ENCODE measurements around the gene OBP2A. TPM values are rescaled to one million over a fixed set of nuclear protein-coding genes. Genes with fewer than 3 reads are reported as not detected.

Gene OBP2A
- total RNA-seq, 1 donor from 2014 or later = not detected

DNA sequence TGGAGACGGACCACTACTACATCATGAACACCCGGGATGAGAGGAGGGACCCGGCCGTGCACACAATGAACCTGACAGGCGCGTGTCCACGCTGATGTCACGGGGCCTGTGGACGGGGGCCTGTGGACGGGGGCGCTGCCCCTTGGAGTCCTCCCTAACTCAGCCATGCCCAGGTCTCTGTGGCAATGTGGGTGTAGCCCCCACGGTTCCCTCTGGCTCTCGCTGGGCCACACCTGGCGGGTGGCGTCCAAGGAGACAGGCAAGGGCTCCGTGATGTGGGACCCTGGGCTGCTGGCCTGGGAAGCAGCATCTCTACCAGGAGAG, 37.7 kb downstream of the OBP2A start:
- no peak for DNase-seq (ENCODE audit: low read depth, low spot score)
- H3K36me3 Mint-ChIP-seq (ENCODE audit: low read depth) = no peaks in the 10 kb centered on the region
- H3K4me1 Mint-ChIP-seq = no peaks in the 10 kb centered on the region
- H3K27me3 Mint-ChIP-seq (ENCODE audit: low read depth) = no peaks in the 10 kb centered on the region
- H3K4me3 Mint-ChIP-seq = no peak overlapping the region
- no peak overlapping the region for H3K27ac Mint-ChIP-seq (ENCODE audit: unreplicated experiment)
- TF ChIP-seq CTCF (conservative IDR thresholded peaks at IDR 0.05) = no peak
- H3K9me3 Mint-ChIP-seq = no peaks in the 10 kb centered on the region

GRCh38 chr9:135584371-135584770, 38.4 kb downstream of the OBP2A start:
- Mint-ChIP-seq H3K9me3 (no peaks in the 10 kb centered on the region), H3K36me3 (ENCODE audit: low read depth) (no peaks in the 10 kb centered on the region), H3K27me3 (ENCODE audit: low read depth) (no peaks in the 10 kb centered on the region), H3K4me3 (no peak overlapping the region), H3K27ac (ENCODE audit: unreplicated experiment) (no peak overlapping the region), H3K4me1 (no peaks in the 10 kb centered on the region)
- no peak for TF ChIP-seq CTCF (conservative IDR thresholded peaks at IDR 0.05)
- DNase-seq (ENCODE audit: low read depth, low spot score) = no peak

DNA sequence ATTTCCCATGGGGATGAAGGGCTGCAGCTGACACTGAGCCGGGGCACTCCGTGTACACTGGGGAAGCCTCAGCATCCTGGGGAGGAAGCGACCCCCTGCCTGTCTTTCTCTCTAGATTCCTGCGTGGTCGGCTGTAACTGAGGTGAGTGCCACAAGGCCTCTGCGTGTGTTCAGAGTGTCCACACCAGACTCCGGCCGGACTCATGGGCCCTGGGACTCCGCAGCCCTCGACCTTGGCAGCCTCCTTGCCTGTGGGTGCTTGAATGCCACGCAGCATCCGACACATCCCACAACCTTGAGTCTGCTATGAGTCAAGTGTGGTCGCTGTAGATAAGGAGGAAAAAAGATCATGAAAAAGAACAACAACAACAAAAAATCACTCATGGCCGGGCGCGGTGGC, 39.0 kb downstream of the OBP2A start:
- no peak for TF ChIP-seq CTCF (conservative IDR thresholded peaks at IDR 0.05)
- no peaks in the 10 kb centered on the region for H3K27me3 Mint-ChIP-seq (ENCODE audit: low read depth)
- no peak overlapping the region for H3K27ac Mint-ChIP-seq (ENCODE audit: unreplicated experiment)
- H3K36me3 Mint-ChIP-seq (ENCODE audit: low read depth) = no peaks in the 10 kb centered on the region
- H3K4me1 Mint-ChIP-seq = no peaks in the 10 kb centered on the region
- no peak overlapping the region for H3K4me3 Mint-ChIP-seq
- DNase-seq (ENCODE audit: low read depth, low spot score) = no peak
- H3K9me3 Mint-ChIP-seq = no peaks in the 10 kb centered on the region

DNA sequence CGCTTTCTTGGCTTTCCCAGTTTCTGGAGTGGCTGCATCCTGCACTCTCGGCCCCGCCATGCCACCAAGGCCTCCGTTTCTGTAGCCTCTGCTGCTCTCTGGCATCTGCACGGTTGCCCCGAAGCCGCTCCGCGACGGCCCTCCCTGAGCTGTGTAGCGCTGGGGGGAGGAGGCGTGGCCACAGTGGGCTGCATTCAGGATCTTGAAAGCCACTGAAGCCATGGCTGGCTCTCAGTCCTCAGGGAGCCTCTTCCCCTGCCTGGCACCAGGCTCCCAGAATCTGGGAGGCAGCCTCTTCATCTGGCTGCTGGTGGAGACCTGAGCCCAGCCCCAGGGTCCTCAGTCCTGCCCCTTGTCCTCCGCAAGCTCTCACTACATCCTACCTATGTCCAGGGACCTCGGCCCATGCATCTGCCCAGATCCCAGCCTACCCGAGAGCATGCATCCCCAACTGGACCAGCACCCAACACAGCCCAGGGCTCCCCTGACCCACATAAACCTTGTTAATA, 40.7 kb downstream of the OBP2A start:
- H3K4me1 Mint-ChIP-seq = no peaks in the 10 kb centered on the region
- no peak for DNase-seq (ENCODE audit: low read depth, low spot score)
- TF ChIP-seq CTCF (conservative IDR thresholded peaks at IDR 0.05) = no peak
- H3K27ac Mint-ChIP-seq (ENCODE audit: unreplicated experiment) = no peak overlapping the region
- H3K36me3 Mint-ChIP-seq (ENCODE audit: low read depth) = no peaks in the 10 kb centered on the region
- H3K27me3 Mint-ChIP-seq (ENCODE audit: low read depth) = no peaks in the 10 kb centered on the region
- no peak overlapping the region for H3K4me3 Mint-ChIP-seq
- no peaks in the 10 kb centered on the region for H3K9me3 Mint-ChIP-seq

- Mint-ChIP-seq H3K9me3 (no peaks in the 10 kb centered on the region), H3K27ac (ENCODE audit: unreplicated experiment) (no peak overlapping the region), H3K4me3 (no peak overlapping the region), H3K36me3 (ENCODE audit: low read depth) (no peaks in the 10 kb centered on the region), H3K4me1 (no peaks in the 10 kb centered on the region), H3K27me3 (ENCODE audit: low read depth) (no peaks in the 10 kb centered on the region)
- TF ChIP-seq CTCF (conservative IDR thresholded peaks at IDR 0.05) = no peak
- no peak for DNase-seq (ENCODE audit: low read depth, low spot score)
These were observed 41.7 kb downstream of the OBP2A start for GRCh38 chr9:135587658-135588057.

- TF ChIP-seq CTCF (conservative IDR thresholded peaks at IDR 0.05) = no peak
- Mint-ChIP-seq H3K27ac (ENCODE audit: unreplicated experiment) (no peak overlapping the region), H3K27me3 (ENCODE audit: low read depth) (no peaks in the 10 kb centered on the region), H3K9me3 (no peaks in the 10 kb centered on the region), H3K36me3 (ENCODE audit: low read depth) (no peaks in the 10 kb centered on the region), H3K4me3 (no peak overlapping the region), H3K4me1 (no peaks in the 10 kb centered on the region)
- DNase-seq (ENCODE audit: low read depth, low spot score) = no peak
These were observed 42.4 kb downstream of the OBP2A start for GRCh38 chr9:135588371-135588770.
